Amygdala (tissue), 56 donors: ENCODE data around the gene TEP1.
A peak's percentile ranks its signal among the peaks of the same experiment; 100 is the strongest.
"Not testable (repeated sequence)": the region's sequence is repeated elsewhere in the genome, so short reads cannot be mapped to it uniquely, and the experiment has no call there.

Experiments
- DNase-seq, 56 donors: peaks; one replicate each; lab custom pipeline; 2025; lab: John Stamatoyannopoulos, UW

The TEP1 gene

GRCh38 chr14:20412876-20413743, at the start of gene TEP1:
Gene TEP1 (minus strand): TSS chr14:20413501. CDS start chr14:20408439, 5,062 bp downstream.
- DNase-seq = peak in 52 of 56 donors; percentile 10 to 87 (median 59)

GRCh38 chr14:20461225-20462141, 48.2 kb upstream of the TEP1 start, which contains the start of gene PIP4P1:
Gene PIP4P1 (minus strand): TSS chr14:20461434. CDS start chr14:20461325, 109 bp downstream.
- DNase-seq = peak; percentile 70 to 100 (median 99)

GRCh38 chr14:20460458-20461224, 47.3 kb upstream of the TEP1 start:
- peak in 5 of 56 donors; percentile 33 to 51 (median 46) for DNase-seq

DNA sequence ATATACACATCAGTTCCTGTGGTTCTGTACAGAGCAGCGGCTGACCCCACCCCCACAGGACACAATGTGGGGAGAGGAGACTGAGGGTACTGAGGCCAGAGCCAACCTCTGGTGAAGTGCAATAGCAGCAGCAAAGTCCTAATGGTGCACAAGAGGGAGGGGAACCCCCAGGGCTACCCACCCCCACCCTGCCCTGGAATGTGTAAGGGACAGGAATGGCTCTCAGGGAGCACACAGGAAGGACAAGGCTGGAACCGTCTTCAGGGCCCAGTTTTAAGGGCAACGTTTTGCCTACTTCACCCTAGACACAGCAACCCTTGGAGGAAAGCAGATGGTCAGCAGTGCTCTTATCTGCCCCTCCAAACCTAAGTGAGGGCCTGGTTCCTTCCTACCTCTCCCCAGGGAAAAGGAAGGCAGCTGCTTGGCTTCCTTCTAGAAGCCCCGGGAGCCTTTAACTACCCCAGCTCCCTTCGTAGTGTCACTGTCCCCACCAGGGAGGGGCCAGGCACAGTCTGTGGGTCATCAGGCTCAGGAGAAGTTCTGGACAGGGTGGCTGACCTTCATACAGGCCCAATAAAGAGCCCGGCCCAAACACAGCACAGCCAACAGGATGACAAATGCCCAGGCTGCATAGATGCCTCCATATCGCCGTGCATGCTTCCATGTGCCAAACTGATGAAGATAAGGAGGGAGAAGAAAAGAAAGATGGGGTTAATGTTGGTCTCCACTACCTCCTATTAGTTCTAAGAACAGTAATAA, 44.9 kb upstream of the TEP1 start:
- no peak for DNase-seq

GRCh38 chr14:20456971-20457370, 43.7 kb upstream of the TEP1 start:
- peak in 1 of 56 donors; percentile 3 for DNase-seq

- DNase-seq = peak in 14 of 56 donors; percentile 16 to 80 (median 70)
These were observed 42.3 kb upstream of the TEP1 start for GRCh38 chr14:20455355-20456300.

GRCh38 chr14:20454516-20455354, 41.4 kb upstream of the TEP1 start, which contains the start of the genes APEX1 and OSGEP:
Gene APEX1 (plus strand): TSS chr14:20455226. CDS start chr14:20455646, 420 bp downstream.
Gene OSGEP (minus strand): TSS chr14:20454812. CDS start chr14:20454683, 129 bp downstream.
- peak; percentile 89 to 99 (median 97) for DNase-seq

DNA sequence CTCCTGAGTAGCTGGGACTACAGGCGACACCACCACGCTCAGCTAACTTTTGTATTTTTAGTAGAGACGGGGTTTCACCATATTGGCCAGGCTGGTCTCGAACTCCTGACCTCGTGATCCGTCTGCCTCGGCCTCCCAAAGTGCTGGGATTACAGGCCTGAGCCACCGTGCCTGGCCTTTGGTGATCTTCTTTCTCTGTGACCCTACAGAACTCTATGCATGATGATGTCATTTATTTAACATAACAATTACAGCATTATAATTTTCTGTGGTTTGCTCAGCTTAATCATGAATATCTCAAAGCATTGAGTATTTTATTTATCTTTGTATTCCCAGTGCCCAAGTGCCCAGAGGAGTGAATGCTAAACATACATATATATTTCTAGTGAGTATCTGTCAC, 39.5 kb upstream of the TEP1 start:
- not testable (repeated sequence) for DNase-seq

DNA sequence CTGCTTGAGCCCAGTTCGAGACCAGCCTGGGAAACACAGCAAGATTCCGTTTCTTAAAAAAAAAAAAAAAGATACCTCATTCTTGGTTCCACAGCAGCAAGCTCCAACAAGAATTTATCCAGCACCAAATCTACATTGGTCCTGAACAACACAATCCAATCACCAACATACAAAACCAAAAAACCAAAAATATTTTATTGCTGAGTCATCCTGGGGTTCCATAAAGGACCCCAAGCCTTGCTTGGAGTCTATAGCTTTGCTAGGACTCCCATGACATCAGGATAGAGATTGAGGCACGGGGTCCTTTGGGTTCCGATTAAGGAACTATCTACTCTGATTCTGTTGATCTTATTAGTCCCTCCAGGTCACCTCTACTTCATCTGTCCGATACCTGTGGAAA, 33.6 kb upstream of the TEP1 start:
- DNase-seq = no peak

DNA sequence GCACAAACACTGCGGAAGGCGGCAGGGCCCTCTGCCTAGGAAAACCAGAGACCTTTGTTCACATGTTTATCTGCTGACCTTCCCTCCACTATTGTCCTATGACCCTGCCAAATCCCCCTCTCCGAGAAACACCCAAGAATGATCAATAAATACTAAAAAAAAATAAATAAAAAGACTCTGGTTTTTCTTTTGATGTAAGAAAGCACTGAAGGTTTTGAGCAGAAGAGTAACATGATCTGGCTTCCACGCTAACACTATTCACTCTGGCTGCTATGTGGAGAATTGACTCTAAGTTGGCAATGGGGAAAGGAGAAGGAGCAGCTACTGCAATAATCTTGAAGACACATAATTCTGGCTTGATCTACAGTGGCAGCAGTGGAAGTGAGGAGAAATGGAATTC, 30.3 kb upstream of the TEP1 start:
- DNase-seq = not testable (repeated sequence)

DNA sequence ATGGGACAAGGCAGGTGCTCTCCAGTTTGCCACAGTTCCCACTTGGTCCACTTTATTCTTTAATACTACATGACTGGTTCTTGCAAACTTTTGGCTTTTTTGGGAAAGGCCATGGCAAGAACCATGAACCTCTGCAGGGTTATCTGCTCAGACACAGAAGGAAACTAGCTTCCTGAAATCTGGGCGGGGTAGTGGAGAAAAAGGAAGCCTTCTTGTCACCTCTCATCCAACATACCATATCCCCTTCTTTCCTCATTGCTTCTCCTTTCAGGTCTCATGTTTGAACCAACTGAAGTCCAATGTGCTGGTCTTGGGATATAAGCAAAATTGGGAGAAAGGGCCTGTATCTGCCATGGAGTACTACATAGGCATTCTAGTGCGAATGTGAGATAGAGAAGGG, 28.2 kb upstream of the TEP1 start:
- no peak for DNase-seq

GRCh38 chr14:20440882-20441281, 27.6 kb upstream of the TEP1 start:
- no peak for DNase-seq

DNA sequence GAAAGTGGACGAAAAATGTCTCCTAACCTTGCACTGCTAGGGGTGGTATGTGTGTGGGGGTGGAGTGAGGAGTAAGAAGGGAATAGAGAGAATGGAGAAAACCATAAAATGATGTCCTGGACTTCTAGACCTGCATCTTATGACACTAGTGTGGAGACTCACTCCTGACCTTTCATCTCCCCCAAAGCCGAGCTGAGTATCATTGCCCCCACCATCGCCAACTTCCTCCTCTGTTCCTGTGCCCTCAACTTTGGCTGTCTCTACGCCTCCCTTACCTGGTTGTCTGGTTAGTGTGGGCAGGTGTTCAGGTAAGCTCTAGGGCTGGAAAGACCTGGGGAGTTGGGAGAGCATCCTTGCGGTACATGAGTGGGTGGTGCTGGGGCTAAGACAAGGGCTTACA, 27.2 kb upstream of the TEP1 start:
- DNase-seq = no peak

GRCh38 chr14:20438664-20439063, 25.4 kb upstream of the TEP1 start:
- no peak for DNase-seq

DNA sequence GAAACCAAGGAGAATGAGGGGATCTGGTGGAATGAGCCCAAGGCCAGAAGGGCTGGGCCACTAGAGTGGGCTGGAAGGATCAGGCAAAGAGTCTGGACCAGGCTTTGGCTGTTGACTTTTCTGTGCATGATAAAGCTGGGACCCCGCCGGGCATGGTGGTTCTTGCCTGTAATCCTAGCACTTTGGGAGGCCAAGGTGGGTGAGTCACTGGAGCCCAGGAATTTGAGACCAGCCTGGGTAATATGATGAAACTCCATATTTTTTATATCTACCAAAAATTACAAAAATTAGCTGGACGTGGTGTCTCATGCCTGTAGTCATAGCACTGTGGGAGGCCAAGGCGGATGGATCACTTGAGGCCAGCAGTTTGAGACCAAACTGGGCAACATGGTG, 23.1 kb upstream of the TEP1 start:
- DNase-seq = no peak

DNA sequence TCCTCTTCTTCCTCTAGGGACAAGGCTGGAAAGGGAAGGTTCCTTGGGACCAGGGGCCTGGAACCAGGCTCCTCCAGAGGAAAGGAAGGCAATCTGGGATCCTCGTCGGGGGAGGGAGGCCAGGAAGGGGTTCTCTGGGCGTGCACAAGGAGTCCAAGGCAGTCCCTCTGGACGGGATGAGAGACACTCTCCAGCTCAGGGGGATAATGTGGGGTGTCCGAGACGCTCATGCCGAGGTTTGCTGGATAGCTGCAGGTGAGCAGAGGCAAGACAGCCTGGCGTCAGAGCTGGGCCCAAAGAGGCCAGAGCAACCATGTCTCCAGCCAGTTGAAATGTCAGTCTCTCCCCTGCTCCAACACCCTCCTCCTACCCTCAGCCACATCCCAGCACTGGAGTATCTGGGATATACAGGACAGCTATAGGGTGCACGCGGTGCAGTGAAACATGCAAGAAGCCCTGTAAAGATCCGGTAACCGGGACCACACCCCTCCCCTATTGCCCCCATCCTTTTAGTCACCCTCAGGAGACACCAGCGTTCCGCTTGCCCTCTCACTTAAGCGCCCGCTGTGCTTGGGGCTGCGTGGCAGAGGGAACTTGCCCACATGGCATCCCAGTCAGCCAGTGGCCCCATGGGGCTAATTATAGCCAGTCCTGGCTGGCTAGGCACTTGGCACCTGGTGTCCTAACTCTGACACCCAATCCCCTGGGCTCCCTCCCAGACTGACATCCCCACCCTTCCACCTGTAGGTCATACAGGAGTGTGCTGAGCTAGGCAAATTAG, 22.5 kb upstream of the TEP1 start, which contains the start of gene KLHL33:
TSS of gene KLHL33 (minus strand) at position 585 of the 781 bp plus-strand sequence. CDS start at position 230, 355 bp downstream.
- DNase-seq = no peak
